Thoracic aorta (tissue), 2 donors: ENCODE data around the gene SLC16A5. TPM values are rescaled to one million over a fixed set of nuclear protein-coding genes. Genes with fewer than 3 reads are reported as not detected.
"Not testable (repeated sequence)": the region's sequence is repeated elsewhere in the genome, so short reads cannot be mapped to it uniquely, and the experiment has no call there.

Source experiments
- ATAC-seq: fragments of 150-250 bp; one replicate; pipeline ENCODE4 v1.8.0; 2017; ENCODE audit warnings: low read depth; ENCODE audit not compliant: insufficient number of reproducible peaks, low FRiP score
- DNase-seq: peaks from one replicate; pipeline ENCODE4 v3.0.0-alpha.2; 2020; ENCODE audit warnings: low spot score
- H3K27ac ChIP-seq, 2 donors: fragments of 200-600 bp; sonication (generic); 1 replicate in 1 of 2; 2 replicates in 1 of 2; pipeline ENCODE4 v1.5.1; 2016; ENCODE audit warnings: mild to moderate bottlenecking in 2 of 2, moderate library complexity in 2 of 2
- H3K27me3 ChIP-seq: fragments of 200-600 bp; sonication (generic); replicated peaks from 2 replicates; pipeline ENCODE4 v1.6.0; 2016; ENCODE audit warnings: mild to moderate bottlenecking; ENCODE audit not compliant: insufficient read depth
- H3K36me3 ChIP-seq: fragments of 200-600 bp; sonication (generic); one replicate; pipeline ENCODE4 v1.5.1; 2016
- H3K4me1 ChIP-seq, 2 donors: fragments of 200-600 bp; sonication (generic); 1 replicate in 1 of 2; 2 replicates in 1 of 2; pipeline versions ENCODE4 v1.5.1 to v1.6.0; 2016; ENCODE audit warnings: low read depth in 2 of 2, mild to moderate bottlenecking in 1 of 2; ENCODE audit not compliant: control insufficient read depth in 1 of 2
- H3K4me3 ChIP-seq: fragments of 200-600 bp; sonication (generic); 2 replicates; pipeline ENCODE4 v1.5.1; 2016; ENCODE audit warnings: mild to moderate bottlenecking
- H3K9me3 ChIP-seq: fragments of 200-600 bp; sonication (generic); 2 replicates; pipeline ENCODE4 v1.5.1; 2016
- total RNA-seq, 2 donors: library from RNA; depleted of rRNA; stranded (reverse); fragments of >200 nt; gene quantifications; one replicate each; pipeline versions ENCODE4 v1.1.0 to v1.2.3, GENCODE V29; 2016
- TF ChIP-seq, protein P1 (sequence below): fragments of 200-600 bp; sonication (generic); IDR thresholded peaks from one replicate; pipeline ENCODE4 v1.5.1; 2019; ENCODE audit warnings: antibody characterized with exemption

Gene SLC16A5
- total RNA-seq, 2 donors from 2014 or later = 9.2 to 10.0 TPM

DNA sequence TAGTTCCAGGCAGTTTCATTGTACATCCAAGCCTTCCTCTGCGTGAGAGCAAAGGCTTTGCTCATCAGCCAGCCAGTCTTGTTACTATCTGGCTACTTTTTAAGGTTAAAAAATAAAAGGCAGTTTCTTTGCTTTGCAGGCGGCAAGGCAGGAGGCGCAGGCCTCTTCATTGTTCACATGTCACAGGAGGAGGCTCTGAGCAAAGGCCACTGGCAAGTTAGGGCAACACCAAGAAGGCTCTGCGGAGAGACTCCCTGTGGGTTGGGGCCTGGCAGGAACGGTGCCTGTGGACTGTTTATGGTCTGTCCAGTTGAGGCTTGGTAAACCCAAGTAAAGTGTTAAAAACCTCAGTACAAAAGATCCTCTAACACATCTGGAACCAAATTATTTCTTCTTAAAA lies 47.7 kb downstream of the SLC16A5 start:
- ATAC-seq (no peak), DNase-seq (no peak)
- Histone ChIP-seq H3K36me3 (no peaks in the 10 kb centered on the region), H3K27me3 (no peaks in the 10 kb centered on the region), H3K4me1 (peaks cover 3 to 5% of the 10 kb centered on the region in 2 donors), H3K27ac (no peak overlapping the region), H3K4me3 (no peak overlapping the region), H3K9me3 (no peaks in the 10 kb centered on the region)
- TF ChIP-seq, protein P1, sequence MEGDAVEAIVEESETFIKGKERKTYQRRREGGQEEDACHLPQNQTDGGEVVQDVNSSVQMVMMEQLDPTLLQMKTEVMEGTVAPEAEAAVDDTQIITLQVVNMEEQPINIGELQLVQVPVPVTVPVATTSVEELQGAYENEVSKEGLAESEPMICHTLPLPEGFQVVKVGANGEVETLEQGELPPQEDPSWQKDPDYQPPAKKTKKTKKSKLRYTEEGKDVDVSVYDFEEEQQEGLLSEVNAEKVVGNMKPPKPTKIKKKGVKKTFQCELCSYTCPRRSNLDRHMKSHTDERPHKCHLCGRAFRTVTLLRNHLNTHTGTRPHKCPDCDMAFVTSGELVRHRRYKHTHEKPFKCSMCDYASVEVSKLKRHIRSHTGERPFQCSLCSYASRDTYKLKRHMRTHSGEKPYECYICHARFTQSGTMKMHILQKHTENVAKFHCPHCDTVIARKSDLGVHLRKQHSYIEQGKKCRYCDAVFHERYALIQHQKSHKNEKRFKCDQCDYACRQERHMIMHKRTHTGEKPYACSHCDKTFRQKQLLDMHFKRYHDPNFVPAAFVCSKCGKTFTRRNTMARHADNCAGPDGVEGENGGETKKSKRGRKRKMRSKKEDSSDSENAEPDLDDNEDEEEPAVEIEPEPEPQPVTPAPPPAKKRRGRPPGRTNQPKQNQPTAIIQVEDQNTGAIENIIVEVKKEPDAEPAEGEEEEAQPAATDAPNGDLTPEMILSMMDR = no peak

DNA sequence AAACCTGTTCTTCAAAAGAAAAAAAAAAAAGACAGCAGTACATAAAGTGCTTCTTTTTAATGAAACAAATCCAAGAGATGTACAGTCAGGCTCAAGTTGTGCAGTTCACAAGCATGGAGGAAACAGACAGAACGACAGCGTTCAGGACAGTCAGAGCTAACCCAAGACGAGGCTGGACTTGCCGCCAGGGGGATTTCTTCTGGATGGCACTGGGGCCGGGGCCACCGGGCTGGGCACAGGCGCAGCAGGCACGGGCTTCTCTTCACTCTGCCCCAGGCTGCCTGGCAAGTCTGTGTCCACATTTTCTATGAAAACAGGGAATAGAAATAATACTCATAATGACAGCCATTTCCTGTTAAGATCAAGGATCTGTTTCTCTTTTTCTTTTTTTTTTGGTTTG lies 48.2 kb downstream of the SLC16A5 start:
- Histone ChIP-seq H3K27me3 (no peaks in the 10 kb centered on the region), H3K27ac (no peak overlapping the region), H3K4me3 (no peak overlapping the region), H3K36me3 (no peaks in the 10 kb centered on the region), H3K9me3 (no peaks in the 10 kb centered on the region), H3K4me1 (peaks cover under 1 to 3% of the 10 kb centered on the region in 2 donors)
- TF ChIP-seq, protein P1 = no peak
- no peak for ATAC-seq
- no peak for DNase-seq

DNA sequence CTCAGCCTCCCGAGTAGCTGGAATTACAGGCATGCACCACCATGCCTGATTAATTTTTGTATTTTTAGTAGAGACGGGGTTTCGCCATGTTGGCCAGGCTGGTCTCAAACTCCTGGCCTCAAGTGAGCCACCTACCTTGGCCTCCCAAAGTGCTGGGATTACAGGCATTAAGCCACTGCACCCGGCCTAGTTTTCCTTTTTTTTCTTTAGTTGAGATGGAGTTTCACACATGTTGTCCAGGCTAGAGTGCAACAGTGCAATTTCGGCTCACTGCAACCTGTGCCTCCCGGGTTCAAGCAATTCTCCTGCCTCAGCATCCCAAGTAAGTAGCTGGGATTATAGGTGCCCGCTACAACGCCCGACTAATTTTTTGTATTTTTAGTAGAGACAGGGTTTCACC lies 50.0 kb downstream of the SLC16A5 start:
- not testable (repeated sequence) for H3K9me3 ChIP-seq, H3K4me1 ChIP-seq, H3K36me3 ChIP-seq, H3K27ac ChIP-seq, H3K4me3 ChIP-seq, H3K27me3 ChIP-seq, DNase-seq, ATAC-seq

DNA sequence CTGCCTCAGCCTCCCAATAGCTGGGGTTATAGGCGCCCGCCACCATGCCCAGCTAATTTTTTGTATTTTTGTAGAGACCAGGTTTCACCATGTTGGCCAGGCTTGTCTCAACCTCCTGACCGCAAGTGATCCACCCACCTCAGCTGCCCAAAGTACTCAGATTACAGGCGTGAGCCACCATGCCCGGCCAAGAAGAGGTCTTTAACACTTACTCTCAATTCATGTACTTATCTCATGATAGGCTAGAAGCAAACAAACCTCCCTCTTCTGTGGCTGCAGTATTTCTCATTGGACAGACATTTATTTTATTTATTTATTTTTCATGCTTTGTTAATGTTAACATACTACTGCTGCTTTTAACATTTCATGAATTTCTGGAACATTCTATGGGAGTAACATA lies 50.8 kb downstream of the SLC16A5 start:
- H3K4me1 ChIP-seq = no peaks in the 10 kb centered on the region
- ATAC-seq (no peak), DNase-seq (no peak)
- H3K36me3 ChIP-seq = no peaks in the 10 kb centered on the region
- H3K9me3 ChIP-seq = no peaks in the 10 kb centered on the region
- no peak overlapping the region for H3K4me3 ChIP-seq
- H3K27ac ChIP-seq = no peak overlapping the region
- TF ChIP-seq, protein P1 = no peak
- no peaks in the 10 kb centered on the region for H3K27me3 ChIP-seq

DNA sequence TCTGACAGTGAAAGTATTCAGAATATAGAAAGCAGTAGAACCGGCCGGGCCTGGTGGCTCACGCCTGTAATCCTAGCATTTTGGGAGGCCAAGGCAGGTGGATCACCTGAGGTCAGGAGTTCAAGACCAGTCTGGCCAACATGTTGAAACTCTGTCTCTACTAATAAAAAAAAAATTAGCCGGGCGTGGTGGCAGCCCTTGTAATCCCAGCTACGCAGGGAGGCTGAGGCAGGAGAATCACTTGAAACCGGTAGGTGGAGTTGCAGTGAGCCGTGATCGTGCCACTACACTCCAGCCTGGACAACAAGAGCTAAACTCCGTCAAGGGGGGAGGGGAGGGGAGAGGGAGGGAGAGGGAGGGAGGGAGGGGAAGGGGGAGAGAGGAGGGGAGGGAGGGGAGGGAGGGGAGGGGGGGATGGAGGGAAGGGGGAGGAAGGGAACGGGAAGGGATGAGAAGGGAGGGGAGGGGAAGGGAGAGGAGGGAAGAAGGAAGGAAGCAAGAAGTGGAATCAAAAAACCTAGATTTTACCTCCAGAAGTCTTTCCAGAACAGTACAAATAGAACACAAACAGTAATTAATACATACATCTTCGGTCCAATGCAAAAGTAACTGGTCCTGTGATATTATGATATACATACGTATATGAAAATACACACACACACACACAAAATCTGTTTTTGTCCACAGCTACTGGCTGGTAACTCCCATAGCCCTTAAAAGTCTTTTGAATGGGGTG lies 54.6 kb downstream of the SLC16A5 start:
- Histone ChIP-seq H3K4me3 (no peak overlapping the region), H3K27ac (no peak overlapping the region), H3K4me1 (no peaks in the 10 kb centered on the region), H3K27me3 (no peaks in the 10 kb centered on the region), H3K36me3 (no peaks in the 10 kb centered on the region), H3K9me3 (no peaks in the 10 kb centered on the region)
- no peak for ATAC-seq
- no peak for DNase-seq
- TF ChIP-seq, protein P1 = no peak
